GM12875 (cell line): Measurements from ENCODE around the gene LIMA1.
"Not testable (repeated sequence)": the region's sequence is repeated elsewhere in the genome, so short reads cannot be mapped to it uniquely, and the experiment has no call there.

Experiments
- H3K4me3 ChIP-seq: one replicate; pipeline ENCODE4 v1.5.1; 2011; ENCODE audit warnings: low read depth, low read length, control low read depth
- TF ChIP-seq, protein P1 (sequence below): IDR thresholded peaks from 2 replicates; pipeline ENCODE4 v1.5.1; 2011; ENCODE audit warnings: low read depth, mild to moderate bottlenecking, control low read depth, inconsistent platforms, low read length, moderate library complexity, borderline replicate concordance; ENCODE audit not compliant: insufficient read depth

Gene LIMA1

GRCh38 chr12:50167049-50167828 lies 116.1 kb downstream of the LIMA1 start, which contains the start of gene CERS5:
Gene CERS5 (minus strand): TSS chr12:50167369. CDS start chr12:50167297, 72 bp downstream.
- H3K4me3 ChIP-seq = peak within 1 kb of the TSS; percentile 95

DNA sequence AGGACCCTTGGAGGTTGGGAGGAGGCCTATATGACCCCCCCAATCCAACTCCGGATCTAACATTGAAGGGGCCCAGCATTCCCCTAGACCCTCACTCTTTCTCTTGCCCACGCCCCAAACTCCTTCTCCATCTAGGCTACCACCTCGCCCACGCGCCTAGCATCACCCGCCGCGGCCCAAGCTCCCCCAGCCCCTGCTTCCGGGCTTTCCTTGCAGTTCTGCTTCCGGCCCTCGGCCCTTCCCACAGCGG lies 116.6 kb downstream of the LIMA1 start:
- H3K4me3 ChIP-seq = peak overlapping the region; percentile 95
- TF ChIP-seq, protein P1, sequence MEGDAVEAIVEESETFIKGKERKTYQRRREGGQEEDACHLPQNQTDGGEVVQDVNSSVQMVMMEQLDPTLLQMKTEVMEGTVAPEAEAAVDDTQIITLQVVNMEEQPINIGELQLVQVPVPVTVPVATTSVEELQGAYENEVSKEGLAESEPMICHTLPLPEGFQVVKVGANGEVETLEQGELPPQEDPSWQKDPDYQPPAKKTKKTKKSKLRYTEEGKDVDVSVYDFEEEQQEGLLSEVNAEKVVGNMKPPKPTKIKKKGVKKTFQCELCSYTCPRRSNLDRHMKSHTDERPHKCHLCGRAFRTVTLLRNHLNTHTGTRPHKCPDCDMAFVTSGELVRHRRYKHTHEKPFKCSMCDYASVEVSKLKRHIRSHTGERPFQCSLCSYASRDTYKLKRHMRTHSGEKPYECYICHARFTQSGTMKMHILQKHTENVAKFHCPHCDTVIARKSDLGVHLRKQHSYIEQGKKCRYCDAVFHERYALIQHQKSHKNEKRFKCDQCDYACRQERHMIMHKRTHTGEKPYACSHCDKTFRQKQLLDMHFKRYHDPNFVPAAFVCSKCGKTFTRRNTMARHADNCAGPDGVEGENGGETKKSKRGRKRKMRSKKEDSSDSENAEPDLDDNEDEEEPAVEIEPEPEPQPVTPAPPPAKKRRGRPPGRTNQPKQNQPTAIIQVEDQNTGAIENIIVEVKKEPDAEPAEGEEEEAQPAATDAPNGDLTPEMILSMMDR = no peak

More at GRCh38 chr12:50167049-50167828, 116.1 kb downstream of the LIMA1 start, which contains the start of gene CERS5:
- TF ChIP-seq, protein P1 = no peak

GRCh38 chr12:50164963-50165362 lies 118.4 kb downstream of the LIMA1 start:
- TF ChIP-seq, protein P1 = no peak
- H3K4me3 ChIP-seq = no peak overlapping the region

GRCh38 chr12:50162230-50162629 lies 121.1 kb downstream of the LIMA1 start:
- H3K4me3 ChIP-seq = no peak overlapping the region
- TF ChIP-seq, protein P1 = no peak

GRCh38 chr12:50160643-50161042 lies 122.7 kb downstream of the LIMA1 start:
- H3K4me3 ChIP-seq = no peak overlapping the region
- TF ChIP-seq, protein P1 = no peak

- TF ChIP-seq, protein P1 = no peak
- H3K4me3 ChIP-seq = no peak overlapping the region
Measured at GRCh38 chr12:50157259-50157658, 126.1 kb downstream of the LIMA1 start.

GRCh38 chr12:50156641-50157040 lies 126.7 kb downstream of the LIMA1 start:
- TF ChIP-seq, protein P1 = no peak
- no peak overlapping the region for H3K4me3 ChIP-seq

DNA sequence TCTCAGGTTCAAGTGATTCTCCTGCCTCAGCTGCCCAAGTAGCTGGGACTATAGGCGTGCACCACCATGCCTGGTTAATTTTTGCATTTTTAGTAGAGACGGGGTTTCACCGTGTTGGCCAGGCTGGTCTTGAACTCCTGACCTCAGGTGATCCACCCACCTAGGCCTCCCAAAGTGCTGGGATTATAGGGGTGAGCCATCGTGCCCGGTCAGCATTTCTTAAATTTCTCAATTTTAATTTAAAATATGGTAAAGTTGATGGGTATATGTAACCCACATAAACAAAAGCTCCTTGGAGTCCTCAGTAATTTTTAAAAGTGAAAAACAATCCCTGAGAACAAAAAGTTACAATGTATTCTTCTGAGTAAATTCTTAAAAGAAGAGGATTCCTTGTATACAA lies 128.4 kb downstream of the LIMA1 start:
- H3K4me3 ChIP-seq = not testable (repeated sequence)
